OCI-LY7 (cell line): Measurements from ENCODE around the gene PCBP3. TPM values are rescaled to one million over a fixed set of nuclear protein-coding genes. Genes with fewer than 3 reads are reported as not detected.
"Not testable (repeated sequence)": the region's sequence is repeated elsewhere in the genome, so short reads cannot be mapped to it uniquely, and the experiment has no call there.

Experiments used
- BruUV-seq: library from RNA; stranded (reverse); fragments of 400-500 nt; replicated peaks from 2 replicates; lab custom pipeline; 2021; lab: Mats Ljungman, UMichigan
- CTCF ChIA-PET: fragments of 300-600 bp; sonication (Branson Sonifier 250); formaldehyde crosslinking; loops from one replicate; lab custom pipeline; 2022; ENCODE audit warnings: antibody characterized with exemption; ENCODE audit not compliant: unreplicated experiment; lab: Charles Lee
- POLR2A ChIA-PET: fragments of 300-600 bp; sonication (Branson Sonifier 250); formaldehyde crosslinking; loops from one replicate; lab custom pipeline; 2022; ENCODE audit warnings: antibody characterized with exemption; lab: Charles Lee
- DNase-seq: peaks from one replicate; pipeline ENCODE4 v3.0.0-alpha.2; 2015; ENCODE audit warnings: low spot score
- H2AFZ ChIP-seq: fragments of 200-600 bp; sonication (generic), shearing (Covaris generic); 2 replicates; pipeline ENCODE4 v1.6.1; 2014; ENCODE audit warnings: mild to moderate bottlenecking, antibody characterized with exemption, low read length, moderate library complexity
- H3K27ac ChIP-seq: fragments of 200-600 bp; sonication (generic); 2 replicates; pipeline ENCODE4 v1.5.1; 2014; ENCODE audit warnings: mixed run types, low read depth, mild to moderate bottlenecking, moderate library complexity, low read length, inconsistent platforms; ENCODE audit not compliant: poor library complexity, severe bottlenecking
- H3K36me3 ChIP-seq: fragments of 200-600 bp; sonication (generic); 2 replicates; pipeline ENCODE4 v1.6.1; 2014; ENCODE audit warnings: mild to moderate bottlenecking, antibody characterized with exemption, low read length, moderate library complexity, mixed read lengths; ENCODE audit not compliant: insufficient read depth
- H3K4me1 ChIP-seq: fragments of 200-600 bp; sonication (generic); 2 replicates; pipeline ENCODE4 v1.5.1; 2014; ENCODE audit warnings: mild to moderate bottlenecking, low read length; ENCODE audit not compliant: insufficient read depth, poor library complexity, severe bottlenecking
- H3K4me2 ChIP-seq: fragments of 200-600 bp; sonication (generic); 2 replicates; pipeline ENCODE4 v1.6.1; 2014; ENCODE audit warnings: mild to moderate bottlenecking, low read length
- H3K4me3 ChIP-seq: fragments of 200-600 bp; sonication (generic); 2 replicates; pipeline ENCODE4 v1.5.1; 2014; ENCODE audit warnings: mild to moderate bottlenecking, low read depth, low read length; ENCODE audit not compliant: poor library complexity, severe bottlenecking
- H3K79me2 ChIP-seq: fragments of 200-600 bp; sonication (generic); 2 replicates; pipeline ENCODE4 v1.6.1; 2016; ENCODE audit warnings: low read depth, mild to moderate bottlenecking, low read length, moderate library complexity, mixed read lengths; ENCODE audit not compliant: insufficient read depth
- H3K9me2 ChIP-seq: fragments of 200-600 bp; sonication (generic); 2 replicates; pipeline ENCODE4 v1.6.1; 2016; ENCODE audit warnings: mild to moderate bottlenecking, low read length, mixed read lengths; ENCODE audit not compliant: insufficient read depth
- H3K9me3 ChIP-seq: fragments of 200-600 bp; sonication (generic); 2 replicates; pipeline ENCODE4 v1.6.1; 2014; ENCODE audit warnings: mild to moderate bottlenecking, mixed run types, low read length, mixed read lengths
- H4K20me1 ChIP-seq: fragments of 200-600 bp; sonication (generic); 2 replicates; pipeline ENCODE4 v1.6.1; 2014; ENCODE audit warnings: mild to moderate bottlenecking, antibody characterized with exemption, low read length, moderate library complexity, mixed read lengths; ENCODE audit not compliant: insufficient read depth
- CTCF ChIP-seq: fragments of 200-600 bp; sonication (generic); conservative IDR thresholded peaks from 2 replicates; pipeline ENCODE4 v1.5.1; 2014; ENCODE audit warnings: mild to moderate bottlenecking, antibody characterized with exemption, low read length, moderate library complexity, mixed read lengths
- EZH2phosphoT487 ChIP-seq: fragments of 200-600 bp; sonication (generic); IDR thresholded peaks from 2 replicates; pipeline ENCODE4 v1.6.1; 2018; ENCODE audit warnings: low read depth, borderline replicate concordance, mild to moderate bottlenecking, mixed run types, antibody characterized with exemption, low read length, moderate library complexity, mixed read lengths
- intact Hi-C: fragments of 100-400 bp; cut with micrococcal nuclease; formaldehyde crosslinking; loops from one replicate; pipeline ENCODE4 v1.10.0; 2022; ENCODE audit not compliant: unreplicated experiment
- total RNA-seq, 2 experiments: library from RNA; depleted of rRNA in 1 of 2; stranded (reverse); fragments of >200 nt in 1 of 2; shearing (Covaris generic) in 1 of 2; gene quantifications; 2 replicates each; pipeline ENCODE4 v1.2.3, GENCODE V29; 2014 to 2022

The PCBP3 gene
- total RNA-seq, 2 experiments from 2014 or later, result 0.61 TPM; not detected in 1

- H3K9me2 ChIP-seq, result no peaks in the 10 kb centered on the region
- intact Hi-C loops, result no loop called here
- H3K4me2 ChIP-seq, result no peak overlapping the region
- no peak overlapping the region for H2AFZ ChIP-seq
- BruUV-seq, result no TSS peak
- no peaks in the 10 kb centered on the region for H3K79me2 ChIP-seq
- H3K36me3 ChIP-seq, result no peaks in the 10 kb centered on the region
- DNase-seq, result no peak
- POLR2A ChIA-PET, result no interaction called here
- no peaks in the 10 kb centered on the region for H3K4me1 ChIP-seq
- no peaks in the 10 kb centered on the region for H3K9me3 ChIP-seq
- H4K20me1 ChIP-seq, result no peaks in the 10 kb centered on the region
- no peak overlapping the region for H3K4me3 ChIP-seq
- CTCF ChIA-PET, result no interaction called here
- no peak for TF ChIP-seq CTCF
- TF ChIP-seq EZH2phosphoT487, result no peak
- no peak overlapping the region for H3K27ac ChIP-seq
These were observed 20.1 kb upstream of the PCBP3 start for GRCh38 chr21:45623436-45623835.

- intact Hi-C loops, H3K79me2 ChIP-seq, DNase-seq, H3K4me3 ChIP-seq, BruUV-seq, H3K4me1 ChIP-seq, H3K9me2 ChIP-seq, H3K27ac ChIP-seq, H3K36me3 ChIP-seq, H3K4me2 ChIP-seq, H4K20me1 ChIP-seq, CTCF ChIA-PET, POLR2A ChIA-PET, H2AFZ ChIP-seq, H3K9me3 ChIP-seq: not testable (repeated sequence)
These were observed 17.4 kb upstream of the PCBP3 start for GRCh38 chr21:45626127-45626526.

GRCh38 chr21:45629046-45629981, 14.2 kb upstream of the PCBP3 start:
- Histone ChIP-seq H4K20me1 (no peaks in the 10 kb centered on the region), H3K4me3 (no peak overlapping the region), H3K4me1 (peaks cover 22% of the 10 kb centered on the region), H3K9me2 (no peaks in the 10 kb centered on the region), H3K79me2 (no peaks in the 10 kb centered on the region), H3K4me2 (no peak overlapping the region), H2AFZ (no peak overlapping the region), H3K27ac (no peak overlapping the region), H3K36me3 (no peaks in the 10 kb centered on the region), H3K9me3 (no peaks in the 10 kb centered on the region)
- intact Hi-C loops, result no loop called here
- ChIA-PET CTCF (no interaction called here), POLR2A (no interaction called here)
- DNase-seq, result no peak
- no TSS peak for BruUV-seq
- TF ChIP-seq CTCF (no peak), EZH2phosphoT487 (no peak)
